Measurements from ENCODE around the gene TMEM266.

The TMEM266 gene

GRCh38 chr15:76187163-76187562 is 127.4 kb downstream of the TMEM266 start:
- Histone ChIP-seq H3K4me3 (ENCODE audit: low read depth, low read length) (no peak overlapping the region), H3K36me3 (ENCODE audit: control insufficient read depth in 2 of 2, insufficient read depth in 1 of 2, low read length in 2 of 2) (no peaks in the 10 kb centered on the region), H3K27ac (ENCODE audit: extremely low read depth, low read depth, low read length) (no peak overlapping the region), H3K9me3 (ENCODE audit: control insufficient read depth, insufficient read depth, low read depth, low read length) (no peaks in the 10 kb centered on the region), H3K4me1 (ENCODE audit: control insufficient read depth, insufficient read depth, low read length) (peaks cover 3% of the 10 kb centered on the region)
- CTCF ChIA-PET = interaction anchor here (0.6 to 4.8 kb wide), 7 partner anchors 9 to 1053 kb away, joined by 3 to 35 read pairs (median 3); no protein-coding TSS in a partner anchor
- TF ChIP-seq TRIM28 (IDR thresholded peaks at IDR 0.05; ENCODE audit: borderline replicate concordance, low read length) = no peak
- no peak for TF ChIP-seq ZNF473 (tag by site-specific recombination; IDR thresholded peaks at IDR 0.05)
- no peak for TF ChIP-seq ZNF184 (tag by site-specific recombination; IDR thresholded peaks at IDR 0.05)
- TF ChIP-seq SP2 (tag by site-specific recombination; IDR thresholded peaks at IDR 0.05) = no peak
- TF ChIP-seq ZNF16 (tag by site-specific recombination; IDR thresholded peaks at IDR 0.05; ENCODE audit: low read depth) = no peak
- TF ChIP-seq, protein P1, sequence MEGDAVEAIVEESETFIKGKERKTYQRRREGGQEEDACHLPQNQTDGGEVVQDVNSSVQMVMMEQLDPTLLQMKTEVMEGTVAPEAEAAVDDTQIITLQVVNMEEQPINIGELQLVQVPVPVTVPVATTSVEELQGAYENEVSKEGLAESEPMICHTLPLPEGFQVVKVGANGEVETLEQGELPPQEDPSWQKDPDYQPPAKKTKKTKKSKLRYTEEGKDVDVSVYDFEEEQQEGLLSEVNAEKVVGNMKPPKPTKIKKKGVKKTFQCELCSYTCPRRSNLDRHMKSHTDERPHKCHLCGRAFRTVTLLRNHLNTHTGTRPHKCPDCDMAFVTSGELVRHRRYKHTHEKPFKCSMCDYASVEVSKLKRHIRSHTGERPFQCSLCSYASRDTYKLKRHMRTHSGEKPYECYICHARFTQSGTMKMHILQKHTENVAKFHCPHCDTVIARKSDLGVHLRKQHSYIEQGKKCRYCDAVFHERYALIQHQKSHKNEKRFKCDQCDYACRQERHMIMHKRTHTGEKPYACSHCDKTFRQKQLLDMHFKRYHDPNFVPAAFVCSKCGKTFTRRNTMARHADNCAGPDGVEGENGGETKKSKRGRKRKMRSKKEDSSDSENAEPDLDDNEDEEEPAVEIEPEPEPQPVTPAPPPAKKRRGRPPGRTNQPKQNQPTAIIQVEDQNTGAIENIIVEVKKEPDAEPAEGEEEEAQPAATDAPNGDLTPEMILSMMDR (tag by site-specific recombination; IDR thresholded peaks at IDR 0.05) = no peak
- no peak for TF ChIP-seq ZBTB17 (tag by site-specific recombination; IDR thresholded peaks at IDR 0.05)
- no peak for TF ChIP-seq MYNN (tag by site-specific recombination; IDR thresholded peaks at IDR 0.05; ENCODE audit: borderline replicate concordance)
- no peak for TF ChIP-seq REST (tag by site-specific recombination; IDR thresholded peaks at IDR 0.05)
- TF ChIP-seq, protein P2, sequence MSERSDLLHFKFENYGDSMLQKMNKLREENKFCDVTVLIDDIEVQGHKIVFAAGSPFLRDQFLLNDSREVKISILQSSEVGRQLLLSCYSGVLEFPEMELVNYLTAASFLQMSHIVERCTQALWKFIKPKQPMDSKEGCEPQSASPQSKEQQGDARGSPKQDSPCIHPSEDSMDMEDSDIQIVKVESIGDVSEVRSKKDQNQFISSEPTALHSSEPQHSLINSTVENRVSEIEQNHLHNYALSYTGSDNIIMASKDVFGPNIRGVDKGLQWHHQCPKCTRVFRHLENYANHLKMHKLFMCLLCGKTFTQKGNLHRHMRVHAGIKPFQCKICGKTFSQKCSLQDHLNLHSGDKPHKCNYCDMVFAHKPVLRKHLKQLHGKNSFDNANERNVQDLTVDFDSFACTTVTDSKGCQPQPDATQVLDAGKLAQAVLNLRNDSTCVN (tag by site-specific recombination; optimal IDR thresholded peaks at IDR 0.05) = no peak
- TF ChIP-seq ZNF114 (tag by site-specific recombination; IDR thresholded peaks at IDR 0.05) = no peak
- no peak for TF ChIP-seq PRDM2 (tag by site-specific recombination; IDR thresholded peaks at IDR 0.05; ENCODE audit: borderline replicate concordance)
- no peak for TF ChIP-seq ZNF133 (tag by site-specific recombination; IDR thresholded peaks at IDR 0.05)
- no peak for TF ChIP-seq ZNF404 (tag by site-specific recombination; IDR thresholded peaks at IDR 0.05)
- no peak for TF ChIP-seq ZSCAN23 (tag by site-specific recombination; IDR thresholded peaks at IDR 0.05)
- TF ChIP-seq ZNF350 (tag by site-specific recombination; IDR thresholded peaks at IDR 0.05) = no peak
- no peak for TF ChIP-seq ZNF211 (tag by site-specific recombination; IDR thresholded peaks at IDR 0.05; ENCODE audit: low read depth)
- TF ChIP-seq, protein P3, sequence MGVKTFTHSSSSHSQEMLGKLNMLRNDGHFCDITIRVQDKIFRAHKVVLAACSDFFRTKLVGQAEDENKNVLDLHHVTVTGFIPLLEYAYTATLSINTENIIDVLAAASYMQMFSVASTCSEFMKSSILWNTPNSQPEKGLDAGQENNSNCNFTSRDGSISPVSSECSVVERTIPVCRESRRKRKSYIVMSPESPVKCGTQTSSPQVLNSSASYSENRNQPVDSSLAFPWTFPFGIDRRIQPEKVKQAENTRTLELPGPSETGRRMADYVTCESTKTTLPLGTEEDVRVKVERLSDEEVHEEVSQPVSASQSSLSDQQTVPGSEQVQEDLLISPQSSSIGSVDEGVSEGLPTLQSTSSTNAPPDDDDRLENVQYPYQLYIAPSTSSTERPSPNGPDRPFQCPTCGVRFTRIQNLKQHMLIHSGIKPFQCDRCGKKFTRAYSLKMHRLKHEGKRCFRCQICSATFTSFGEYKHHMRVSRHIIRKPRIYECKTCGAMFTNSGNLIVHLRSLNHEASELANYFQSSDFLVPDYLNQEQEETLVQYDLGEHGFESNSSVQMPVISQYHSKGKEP (tag by site-specific recombination; IDR thresholded peaks at IDR 0.05) = no peak
- TF ChIP-seq HOXD13 (CRISPR knock-in tag; IDR thresholded peaks at IDR 0.05; ENCODE audit: borderline replicate concordance) = no peak
- no peak for TF ChIP-seq ZNF654 (tag by site-specific recombination; IDR thresholded peaks at IDR 0.05; ENCODE audit: low read depth)
- POLR2A ChIA-PET = interaction anchor here (1.0 kb wide), 1 partner anchor 149 kb away, joined by 5 read pairs; the partner anchor contains the start of gene ISL2
